Breast epithelium (tissue), 4 donors: ENCODE results near the gene ZNF330. TPM values are rescaled to one million over a fixed set of nuclear protein-coding genes. Genes with fewer than 3 reads are reported as not detected.

ENCODE experiments used
- DNase-seq, 2 donors: peaks; one replicate each; pipeline ENCODE4 v3.0.0-alpha.2; 2019; ENCODE audit warnings: low spot score in 2 of 2
- H3K27ac ChIP-seq, 2 donors: fragments of 200-600 bp; sonication (generic) in 1 of 2; one replicate each; pipeline ENCODE4 v1.5.1; 2016 to 2019; ENCODE audit warnings: mild to moderate bottlenecking in 1 of 2
- H3K27me3 ChIP-seq, 2 donors: fragments of 200-600 bp; sonication (generic) in 1 of 2; one replicate each; pipeline versions ENCODE4 v1.5.1 to v1.6.0; 2017 to 2019; ENCODE audit warnings: control low read depth in 1 of 2, mild to moderate bottlenecking in 1 of 2
- H3K36me3 ChIP-seq: fragments of 200-600 bp; one replicate; pipeline ENCODE4 v1.5.1; 2019
- H3K4me1 ChIP-seq, 2 donors: fragments of 200-600 bp; sonication (generic); one replicate each; pipeline ENCODE4 v1.5.1; 2016 to 2019; ENCODE audit warnings: control low read depth in 1 of 2
- H3K4me3 ChIP-seq, 3 donors: fragments of 200-600 bp; sonication (generic); 1 replicate in 2 of 3; 2 replicates in 1 of 3; pipeline ENCODE4 v1.5.1; 2016 to 2019; ENCODE audit warnings: mild to moderate bottlenecking in 3 of 3, moderate library complexity in 2 of 3
- H3K9me3 ChIP-seq, 2 donors: fragments of 200-600 bp; sonication (generic) in 1 of 2; one replicate each; pipeline ENCODE4 v1.5.1; 2016 to 2019; ENCODE audit warnings: control low read depth in 1 of 2
- CTCF ChIP-seq, 3 donors: fragments of 450-650 bp; IDR thresholded peaks; one replicate each; pipeline ENCODE4 v1.5.1; 2016 to 2017; ENCODE audit warnings: antibody characterized with exemption in 3 of 3, mild to moderate bottlenecking in 3 of 3, moderate library complexity in 3 of 3
- POLR2A ChIP-seq: fragments of 450-650 bp; IDR thresholded peaks from one replicate; pipeline ENCODE4 v1.6.1; 2016; ENCODE audit warnings: antibody characterized with exemption, mild to moderate bottlenecking, moderate library complexity
- POLR2AphosphoS5 ChIP-seq, 3 donors: sonication (generic); formaldehyde crosslinking; IDR thresholded peaks; one replicate each; pipeline ENCODE4 v1.6.1; 2017; ENCODE audit warnings: antibody characterized with exemption in 3 of 3
- intact Hi-C: fragments of 100-400 bp; cut with DNase I; formaldehyde crosslinking; loops from one replicate; pipeline ENCODE4 v1.15.1; 2023; ENCODE audit warnings: low total_unique reads
- total RNA-seq, 3 donors: library from RNA; depleted of rRNA; stranded (reverse); fragments of >200 nt; gene quantifications; one replicate each; pipeline ENCODE4 v1.1.0, GENCODE V29; 2016

The ZNF330 gene
- total RNA-seq, 3 donors from 2014 or later = 27.5 to 68.0 (median 38.3) TPM

- H3K36me3 ChIP-seq = no peaks in the 10 kb centered on the region
- no peaks in the 10 kb centered on the region for H3K4me1 ChIP-seq
- H3K27ac ChIP-seq = no peak overlapping the region
- no peak for DNase-seq
- no peaks in the 10 kb centered on the region for H3K27me3 ChIP-seq
- intact Hi-C loops = no loop called here
- no peak overlapping the region for H3K4me3 ChIP-seq
- no peaks in the 10 kb centered on the region for H3K9me3 ChIP-seq
- TF ChIP-seq POLR2A (no peak), POLR2AphosphoS5 (IDR thresholded peaks at IDR 0.05) (no peak), CTCF (IDR thresholded peaks at IDR 0.05) (no peak)
These were observed 23.7 kb downstream of the ZNF330 start for GRCh38 chr4:141244419-141244818.

- H3K27me3 ChIP-seq = no peaks in the 10 kb centered on the region
- TF ChIP-seq CTCF (IDR thresholded peaks at IDR 0.05) (no peak), POLR2A (no peak), POLR2AphosphoS5 (IDR thresholded peaks at IDR 0.05) (no peak)
- H3K4me1 ChIP-seq = no peaks in the 10 kb centered on the region
- no peak for DNase-seq
- H3K9me3 ChIP-seq = no peaks in the 10 kb centered on the region
- intact Hi-C loops = no loop called here
- H3K36me3 ChIP-seq = no peaks in the 10 kb centered on the region
- H3K4me3 ChIP-seq = no peak overlapping the region
- H3K27ac ChIP-seq = no peak overlapping the region
These were observed 25.5 kb downstream of the ZNF330 start for GRCh38 chr4:141246243-141246642.

GRCh38 chr4:141246683-141247429 is 26.2 kb downstream of the ZNF330 start:
- Histone ChIP-seq H3K36me3 (no peaks in the 10 kb centered on the region), H3K4me3 (no peak overlapping the region), H3K4me1 (no peaks in the 10 kb centered on the region), H3K27me3 (no peaks in the 10 kb centered on the region), H3K27ac (no peak overlapping the region), H3K9me3 (no peaks in the 10 kb centered on the region)
- intact Hi-C loops = no loop called here
- no peak for DNase-seq
- no peak for TF ChIP-seq POLR2A
- TF ChIP-seq CTCF (IDR thresholded peaks at IDR 0.05) = no peak
- no peak for TF ChIP-seq POLR2AphosphoS5 (IDR thresholded peaks at IDR 0.05)

- Histone ChIP-seq H3K27me3 (no peaks in the 10 kb centered on the region), H3K9me3 (no peaks in the 10 kb centered on the region), H3K27ac (no peak overlapping the region), H3K4me3 (no peak overlapping the region), H3K36me3 (no peaks in the 10 kb centered on the region), H3K4me1 (no peaks in the 10 kb centered on the region)
- DNase-seq = no peak
- intact Hi-C loops = no loop called here
- TF ChIP-seq POLR2A (no peak), CTCF (IDR thresholded peaks at IDR 0.05) (no peak), POLR2AphosphoS5 (IDR thresholded peaks at IDR 0.05) (no peak)
These were observed 26.7 kb downstream of the ZNF330 start for GRCh38 chr4:141247430-141247780.

GRCh38 chr4:141248029-141248428 is 27.3 kb downstream of the ZNF330 start:
- Histone ChIP-seq H3K4me1 (no peaks in the 10 kb centered on the region), H3K9me3 (no peaks in the 10 kb centered on the region), H3K27me3 (no peaks in the 10 kb centered on the region), H3K36me3 (no peaks in the 10 kb centered on the region), H3K4me3 (no peak overlapping the region), H3K27ac (no peak overlapping the region)
- intact Hi-C loops = no loop called here
- TF ChIP-seq POLR2A = no peak
- DNase-seq = no peak
